ENCODE data around the gene RBFOX2. TPM values are rescaled to one million over a fixed set of nuclear protein-coding genes. Genes with fewer than 3 reads are reported as not detected.

RBFOX2 gene
- total and polyA plus RNA-seq, 11 donors: 31.0 to 102 (median 84.0) TPM

DNA sequence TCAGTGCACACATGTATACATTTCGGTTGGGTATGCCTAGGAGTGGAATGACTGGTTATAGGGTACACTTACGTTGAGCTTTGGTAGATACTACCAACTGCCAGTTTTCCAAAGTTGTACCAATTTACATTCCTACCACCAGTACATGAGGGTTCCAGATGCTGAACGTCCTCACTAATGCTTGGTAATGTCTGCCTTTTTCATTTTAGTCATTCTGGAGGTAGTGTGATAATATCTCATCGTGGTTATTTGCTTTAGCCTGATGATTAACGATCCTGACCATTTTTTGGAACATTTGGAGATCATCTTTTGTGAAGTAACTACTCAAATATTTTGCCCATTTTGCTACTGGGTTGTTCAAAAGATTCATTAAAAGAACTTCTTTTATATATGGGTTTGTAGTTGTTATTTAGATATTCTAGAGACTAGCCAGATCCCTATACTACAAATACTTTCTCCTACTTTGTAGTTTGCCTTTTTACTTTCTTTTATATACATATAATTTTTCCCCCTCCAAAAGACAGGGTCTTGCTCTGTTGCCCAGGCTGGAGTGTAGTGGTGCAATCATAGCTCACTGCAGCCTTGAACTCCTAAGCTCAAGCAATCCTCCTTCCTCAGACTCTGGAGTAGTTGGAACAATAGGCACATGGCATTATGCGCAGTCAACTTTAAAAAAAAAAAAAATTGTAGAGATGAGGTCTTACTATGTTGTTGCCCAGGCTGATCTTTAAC lies 62.1 kb downstream of the RBFOX2 start:
- intact Hi-C loops (cut with DNase I): loop anchor here in 2 of 10 donors (10.0 kb wide), 1 partner anchor 58 kb away; the partner anchor contains the start of gene RBFOX2 (in 2 of the 2)
- H3K4me1 ChIP-seq: peaks cover 0 to 61% (median 26%) of the 10 kb centered on the region in 12 donors

DNA sequence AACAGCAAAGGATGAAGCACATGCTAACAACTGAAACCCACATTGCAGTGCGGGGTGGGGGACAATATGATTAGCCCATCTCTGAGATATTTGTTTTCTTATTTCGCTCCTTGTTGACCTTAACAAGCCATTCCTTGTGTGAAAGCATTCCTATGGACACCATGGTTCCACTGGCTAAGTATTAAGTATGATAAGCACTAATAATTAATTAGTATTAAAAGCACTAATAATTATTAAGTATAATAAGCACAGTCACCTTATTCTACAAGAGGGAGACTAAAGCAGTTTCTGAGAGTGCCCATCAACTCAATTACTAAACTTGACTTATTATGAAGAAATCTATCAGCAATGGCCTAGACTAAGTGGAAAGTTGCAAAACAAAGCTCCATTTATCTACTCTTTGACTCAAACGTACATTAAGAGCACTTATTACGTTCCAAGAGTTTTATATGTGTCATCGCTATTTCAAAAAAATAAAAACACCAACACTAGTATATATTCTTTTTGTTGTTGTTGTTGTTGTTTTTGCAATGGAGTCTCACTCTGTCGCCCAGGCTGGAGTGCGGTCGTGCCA lies 65.3 kb downstream of the RBFOX2 start:
- Histone ChIP-seq H3K27me3 (no peaks in the 10 kb centered on the region), H3K36me3 (no peaks in the 10 kb centered on the region), H3K4me1 (peaks cover 7 to 62% (median 36%) of the 10 kb centered on the region in 12 donors), H3K4me3 (no peak overlapping the region), H3K27ac (peak overlapping the region in 4 of 12 donors; percentile 80 to 91 (median 82)), H3K9me3 (no peaks in the 10 kb centered on the region)
- no peak for DNase-seq
- intact Hi-C loops (cut with DNase I): loop anchor here in 4 of 10 donors (5.0 to 10.0 kb wide), 2 partner anchors 61 to 64 kb away; partner anchors contain the start of gene RBFOX2 (in 4 of the 4)
- ATAC-seq: no peak
- TF ChIP-seq, protein P1, sequence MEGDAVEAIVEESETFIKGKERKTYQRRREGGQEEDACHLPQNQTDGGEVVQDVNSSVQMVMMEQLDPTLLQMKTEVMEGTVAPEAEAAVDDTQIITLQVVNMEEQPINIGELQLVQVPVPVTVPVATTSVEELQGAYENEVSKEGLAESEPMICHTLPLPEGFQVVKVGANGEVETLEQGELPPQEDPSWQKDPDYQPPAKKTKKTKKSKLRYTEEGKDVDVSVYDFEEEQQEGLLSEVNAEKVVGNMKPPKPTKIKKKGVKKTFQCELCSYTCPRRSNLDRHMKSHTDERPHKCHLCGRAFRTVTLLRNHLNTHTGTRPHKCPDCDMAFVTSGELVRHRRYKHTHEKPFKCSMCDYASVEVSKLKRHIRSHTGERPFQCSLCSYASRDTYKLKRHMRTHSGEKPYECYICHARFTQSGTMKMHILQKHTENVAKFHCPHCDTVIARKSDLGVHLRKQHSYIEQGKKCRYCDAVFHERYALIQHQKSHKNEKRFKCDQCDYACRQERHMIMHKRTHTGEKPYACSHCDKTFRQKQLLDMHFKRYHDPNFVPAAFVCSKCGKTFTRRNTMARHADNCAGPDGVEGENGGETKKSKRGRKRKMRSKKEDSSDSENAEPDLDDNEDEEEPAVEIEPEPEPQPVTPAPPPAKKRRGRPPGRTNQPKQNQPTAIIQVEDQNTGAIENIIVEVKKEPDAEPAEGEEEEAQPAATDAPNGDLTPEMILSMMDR (IDR thresholded peaks at IDR 0.05): no peak
- TF ChIP-seq POLR2A (IDR thresholded peaks at IDR 0.05): no peak
- 90 to 95% (median 95%) methylated on average over 8 of the region's 8 CpGs for WGBS, 4 donors

More for the DNA sequence above, 62.1 kb downstream of the RBFOX2 start:
- H3K36me3 ChIP-seq: no peaks in the 10 kb centered on the region
- no peak for ATAC-seq
- H3K9me3 ChIP-seq: no peaks in the 10 kb centered on the region
- no peaks in the 10 kb centered on the region for H3K27me3 ChIP-seq
- 91 to 94% (median 92%) methylated on average over 6 of the region's 6 CpGs for WGBS, 4 donors
- no peak for TF ChIP-seq POLR2A (IDR thresholded peaks at IDR 0.05)
- TF ChIP-seq, protein P1 (IDR thresholded peaks at IDR 0.05): no peak
- no peak overlapping the region for H3K4me3 ChIP-seq
- no peak for DNase-seq
- no peak overlapping the region for H3K27ac ChIP-seq

DNA sequence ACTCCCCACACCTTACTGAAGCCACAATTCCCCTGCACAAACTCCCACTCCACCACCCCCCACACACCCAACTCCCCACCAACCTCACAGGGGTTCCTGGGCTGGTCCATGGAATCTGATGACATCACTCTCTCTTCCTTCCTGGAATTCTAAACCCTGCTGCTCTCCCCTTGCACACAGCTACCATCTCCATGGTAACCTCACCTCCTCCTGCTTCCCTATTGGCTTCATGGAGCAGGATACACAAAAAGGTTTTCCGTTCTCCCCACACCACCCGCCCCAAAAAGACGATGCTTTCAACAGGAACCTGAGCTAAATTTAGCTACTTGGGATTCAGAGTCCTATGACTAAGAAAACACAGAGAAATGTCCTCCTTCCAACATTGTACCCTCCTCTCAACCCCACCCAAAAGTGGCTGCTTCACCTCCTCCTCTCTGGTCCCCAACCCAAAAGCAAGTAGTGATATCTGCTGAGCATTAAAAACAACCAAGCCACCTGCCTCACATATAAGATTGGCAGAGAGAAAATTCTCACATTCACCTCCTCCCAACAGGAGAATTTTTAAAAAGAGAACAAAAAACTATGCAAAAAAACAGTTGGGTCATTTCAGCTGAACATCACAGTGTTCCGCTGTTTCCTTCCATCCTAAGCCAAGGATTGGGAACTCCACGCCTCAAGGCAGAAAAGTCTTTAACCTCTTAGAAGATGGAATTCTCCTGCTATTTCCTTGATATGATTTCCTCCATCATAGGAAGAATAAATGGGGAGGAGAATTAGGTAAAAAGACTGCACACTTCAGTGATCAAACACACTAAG lies 66.9 kb downstream of the RBFOX2 start:
- 20 to 31% (median 24%) methylated on average over 5 of the region's 5 CpGs for WGBS, 4 donors

More for the DNA sequence above, 66.9 kb downstream of the RBFOX2 start:
- Histone ChIP-seq H3K27ac (peak overlapping the region; percentile 63 to 91 (median 80)), H3K36me3 (no peaks in the 10 kb centered on the region), H3K4me3 (peak overlapping the region in 5 of 12 donors; percentile 12 to 35 (median 19)), H3K9me3 (no peaks in the 10 kb centered on the region), H3K4me1 (peaks cover 7 to 55% (median 36%) of the 10 kb centered on the region in 12 donors), H3K27me3 (no peaks in the 10 kb centered on the region)
- ATAC-seq (peak; percentile 89 to 97 (median 94)), DNase-seq (peak in 4 of 5 donors; percentile 59 to 81 (median 70))
- intact Hi-C loops (cut with DNase I): loop anchor here in 4 of 10 donors (5.0 to 10.0 kb wide), 2 partner anchors 63 to 66 kb away; partner anchors contain the start of gene RBFOX2 (in 4 of the 4)
- no peak for TF ChIP-seq POLR2A (IDR thresholded peaks at IDR 0.05)
- TF ChIP-seq, protein P1 (IDR thresholded peaks at IDR 0.05): no peak
